Fibroblast of lung (primary cell): Measurements from ENCODE around the gene PODN. TPM values are rescaled to one million over a fixed set of nuclear protein-coding genes. Genes with fewer than 3 reads are reported as not detected.

ENCODE experiments used
- DNase-seq, 2 donors: peaks; one replicate each; pipeline versions ENCODE4 v3.0.0 to v3.0.0-alpha.2; 2010; ENCODE audit warnings: low read depth in 2 of 2
- H2AFZ ChIP-seq: 2 replicates; pipeline ENCODE4 v1.5.1; 2012; ENCODE audit warnings: low read length, control low read depth, inconsistent platforms
- H3K27ac ChIP-seq: 2 replicates; pipeline ENCODE4 v1.5.1; 2011; ENCODE audit warnings: low read length, control low read depth; ENCODE audit not compliant: insufficient read depth
- H3K27me3 ChIP-seq: 2 replicates; pipeline ENCODE4 v1.5.1; 2011; ENCODE audit warnings: mild to moderate bottlenecking, low read length; ENCODE audit not compliant: control insufficient read depth, insufficient read depth
- H3K36me3 ChIP-seq: 2 replicates; pipeline ENCODE4 v1.5.1; 2011; ENCODE audit warnings: low read length; ENCODE audit not compliant: control insufficient read depth, insufficient read depth
- H3K4me1 ChIP-seq: 2 replicates; pipeline ENCODE4 v1.5.1; 2011; ENCODE audit warnings: low read length; ENCODE audit not compliant: control insufficient read depth, insufficient read depth; ENCODE audit errors: extremely low read depth
- H3K4me2 ChIP-seq: 2 replicates; pipeline ENCODE4 v1.5.1; 2011; ENCODE audit warnings: low read length, control low read depth; ENCODE audit not compliant: insufficient read depth; ENCODE audit errors: extremely low read depth
- H3K4me3 ChIP-seq, 4 experiments: fragments of 200-600 bp in 1 of 4; sonication (generic) in 1 of 4; replicated peaks in 1 of 4; 2 replicates each; pipeline ENCODE4 v1.5.1; 2011 to 2016; ENCODE audit warnings: low read length in 4 of 4, low read depth in 3 of 4, mild to moderate bottlenecking in 3 of 4, control low read depth in 2 of 4, inconsistent platforms in 1 of 4, mixed read lengths in 1 of 4; ENCODE audit not compliant: insufficient read depth in 1 of 4; ENCODE audit errors: control extremely low read depth in 1 of 4
- H3K79me2 ChIP-seq: 2 replicates; pipeline ENCODE4 v1.5.1; 2012; ENCODE audit warnings: mild to moderate bottlenecking, low read length, inconsistent platforms; ENCODE audit not compliant: control insufficient read depth, insufficient read depth
- H3K9ac ChIP-seq: 2 replicates; pipeline ENCODE4 v1.5.1; 2011; ENCODE audit warnings: mild to moderate bottlenecking, low read length, control low read depth; ENCODE audit not compliant: insufficient read depth
- H3K9me3 ChIP-seq: 2 replicates; pipeline ENCODE4 v1.5.1; 2012; ENCODE audit warnings: low read depth, low read length; ENCODE audit not compliant: control insufficient read depth, insufficient read depth
- H4K20me1 ChIP-seq: 2 replicates; pipeline ENCODE4 v1.5.1; 2011; ENCODE audit warnings: low read length; ENCODE audit not compliant: control insufficient read depth, insufficient read depth; ENCODE audit errors: extremely low read depth
- EZH2 ChIP-seq: IDR thresholded peaks from 2 replicates; pipeline ENCODE4 v1.5.1; 2012; ENCODE audit warnings: low read length, control low read depth, mild to moderate bottlenecking; ENCODE audit errors: missing control alignments
- polyA plus RNA-seq, 2 donors: library from polyadenylated mRNA; depleted of rRNA in 1 of 2; stranded (reverse) in 1 of 2; unstranded in 1 of 2; fragments of >200 nt; gene quantifications; 2 replicates each; pipeline ENCODE4 v1.2.1, GENCODE V29; 2011 to 2012; ENCODE audit warnings: missing spikeins in 1 of 2
- total RNA-seq: library from RNA; depleted of rRNA; stranded (reverse); fragments of >200 nt; gene quantifications from 2 replicates; pipeline ENCODE4 v1.2.1, GENCODE V29; 2014
- TF ChIP-seq, protein P1 (sequence below), 2 donors: IDR thresholded peaks in 1 of 2; conservative IDR thresholded peaks in 1 of 2; 1 replicate in 1 of 2; 2 replicates in 1 of 2; pipeline ENCODE4 v1.5.1; 2011 to 2012; ENCODE audit warnings: low read length in 2 of 2, control low read depth in 1 of 2, inconsistent platforms in 1 of 2, low read depth in 1 of 2, mild to moderate bottlenecking in 1 of 2

The PODN gene
- total and polyA plus RNA-seq, 2 donors (not counting 1 experiment from before 2014, with no cell fraction given): 31.6 to 49.7 TPM

DNA sequence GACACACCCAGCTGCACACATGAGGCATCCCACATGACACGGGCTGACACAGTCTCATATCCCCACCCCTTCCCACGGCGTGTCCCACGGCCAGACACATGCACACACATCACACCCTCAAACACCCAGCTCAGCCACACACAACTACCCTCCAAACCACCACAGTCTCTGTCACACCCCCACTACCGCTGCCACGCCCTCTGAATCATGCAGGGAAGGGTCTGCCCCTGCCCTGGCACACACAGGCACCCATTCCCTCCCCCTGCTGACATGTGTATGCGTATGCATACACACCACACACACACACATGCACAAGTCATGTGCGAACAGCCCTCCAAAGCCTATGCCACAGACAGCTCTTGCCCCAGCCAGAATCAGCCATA, 22.6 kb downstream of the PODN start:
- Histone ChIP-seq H3K27ac (no peak overlapping the region), H3K9ac (no peak overlapping the region), H4K20me1 (no peaks in the 10 kb centered on the region), H3K79me2 (no peaks in the 10 kb centered on the region), H3K4me2 (no peak overlapping the region), H3K4me1 (peaks cover 6% of the 10 kb centered on the region), H3K27me3 (no peaks in the 10 kb centered on the region), H3K4me3 (no peak overlapping the region), H3K9me3 (no peaks in the 10 kb centered on the region), H3K36me3 (peaks cover 11% of the 10 kb centered on the region), H2AFZ (no peak overlapping the region)
- no peak for DNase-seq
- TF ChIP-seq, protein P1, sequence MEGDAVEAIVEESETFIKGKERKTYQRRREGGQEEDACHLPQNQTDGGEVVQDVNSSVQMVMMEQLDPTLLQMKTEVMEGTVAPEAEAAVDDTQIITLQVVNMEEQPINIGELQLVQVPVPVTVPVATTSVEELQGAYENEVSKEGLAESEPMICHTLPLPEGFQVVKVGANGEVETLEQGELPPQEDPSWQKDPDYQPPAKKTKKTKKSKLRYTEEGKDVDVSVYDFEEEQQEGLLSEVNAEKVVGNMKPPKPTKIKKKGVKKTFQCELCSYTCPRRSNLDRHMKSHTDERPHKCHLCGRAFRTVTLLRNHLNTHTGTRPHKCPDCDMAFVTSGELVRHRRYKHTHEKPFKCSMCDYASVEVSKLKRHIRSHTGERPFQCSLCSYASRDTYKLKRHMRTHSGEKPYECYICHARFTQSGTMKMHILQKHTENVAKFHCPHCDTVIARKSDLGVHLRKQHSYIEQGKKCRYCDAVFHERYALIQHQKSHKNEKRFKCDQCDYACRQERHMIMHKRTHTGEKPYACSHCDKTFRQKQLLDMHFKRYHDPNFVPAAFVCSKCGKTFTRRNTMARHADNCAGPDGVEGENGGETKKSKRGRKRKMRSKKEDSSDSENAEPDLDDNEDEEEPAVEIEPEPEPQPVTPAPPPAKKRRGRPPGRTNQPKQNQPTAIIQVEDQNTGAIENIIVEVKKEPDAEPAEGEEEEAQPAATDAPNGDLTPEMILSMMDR (conservative IDR thresholded peaks at IDR 0.05 in 1 of 2, IDR thresholded peaks at IDR 0.05 in 1 of 2; ENCODE audit: low read depth in 1 of 2, low read length in 2 of 2): no peak
- TF ChIP-seq EZH2: no peak

DNA sequence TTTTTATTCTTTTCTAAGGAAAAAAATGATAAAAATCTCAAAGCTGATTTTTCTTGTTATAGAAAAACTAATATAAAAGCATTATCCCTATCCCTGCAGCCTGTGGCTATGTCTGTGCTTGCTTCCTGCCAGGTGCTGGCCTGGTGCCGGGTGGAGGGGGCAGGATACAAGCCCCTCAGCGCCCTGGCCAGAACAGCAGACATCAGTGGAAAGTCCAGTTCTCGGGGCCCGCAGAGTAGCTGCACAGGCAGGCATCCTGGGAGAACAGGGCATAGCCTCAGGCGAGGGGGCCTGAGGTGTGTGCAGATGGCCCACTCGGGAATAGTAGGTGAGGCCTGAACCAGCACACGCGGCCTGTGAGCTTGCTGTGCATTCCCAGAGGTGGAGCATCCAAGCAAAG, 23.4 kb downstream of the PODN start:
- Histone ChIP-seq H3K27ac (no peak overlapping the region), H3K4me3 (no peak overlapping the region), H3K27me3 (no peaks in the 10 kb centered on the region), H3K4me2 (no peak overlapping the region), H3K79me2 (no peaks in the 10 kb centered on the region), H3K4me1 (peaks cover 6% of the 10 kb centered on the region), H3K9ac (no peak overlapping the region), H3K9me3 (no peaks in the 10 kb centered on the region), H4K20me1 (no peaks in the 10 kb centered on the region), H3K36me3 (peaks cover 11% of the 10 kb centered on the region), H2AFZ (no peak overlapping the region)
- DNase-seq: no peak
- TF ChIP-seq, protein P1 (conservative IDR thresholded peaks at IDR 0.05 in 1 of 2, IDR thresholded peaks at IDR 0.05 in 1 of 2; ENCODE audit: low read depth in 1 of 2, low read length in 2 of 2): no peak
- TF ChIP-seq EZH2: no peak

DNA sequence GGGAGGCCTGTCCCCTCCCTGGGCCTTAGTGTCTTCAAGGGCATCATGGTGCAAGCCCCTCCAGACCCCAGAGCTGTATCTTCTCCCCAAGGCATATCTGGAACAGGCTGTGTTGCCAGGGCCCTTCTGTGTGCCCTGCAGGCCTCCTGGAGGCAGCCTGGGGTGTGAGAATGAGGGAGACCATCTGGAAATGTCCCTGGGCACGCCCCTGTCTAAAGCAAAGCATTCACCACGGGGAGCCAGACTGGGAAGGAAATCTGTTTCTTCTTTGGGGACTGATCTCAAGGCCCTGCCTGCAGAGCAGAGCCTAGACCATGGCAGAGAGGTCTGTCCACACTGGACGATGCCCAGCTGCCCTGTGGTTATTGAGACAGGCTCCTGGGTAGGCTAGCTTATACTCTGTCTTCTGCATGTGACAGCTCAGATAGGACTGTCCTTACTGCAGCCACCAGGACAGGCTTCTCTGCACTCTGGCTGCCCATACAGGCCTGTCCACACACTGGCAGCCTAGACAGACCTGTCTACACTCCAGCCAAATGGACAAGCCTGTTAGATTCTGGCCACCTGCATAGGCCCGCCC, 24.6 kb downstream of the PODN start:
- DNase-seq: peak in 1 of 2 donors; percentile 70
- H3K9me3 ChIP-seq: no peaks in the 10 kb centered on the region
- peaks cover 7% of the 10 kb centered on the region for H3K4me1 ChIP-seq
- H3K27ac ChIP-seq: no peak overlapping the region
- no peak overlapping the region for H3K4me3 ChIP-seq
- no peaks in the 10 kb centered on the region for H3K79me2 ChIP-seq
- H4K20me1 ChIP-seq: no peaks in the 10 kb centered on the region
- no peak for TF ChIP-seq EZH2
- TF ChIP-seq, protein P1 (conservative IDR thresholded peaks at IDR 0.05 in 1 of 2, IDR thresholded peaks at IDR 0.05 in 1 of 2; ENCODE audit: low read depth in 1 of 2, low read length in 2 of 2): no peak
- peaks cover 6% of the 10 kb centered on the region for H3K36me3 ChIP-seq
- no peak overlapping the region for H3K9ac ChIP-seq
- H3K27me3 ChIP-seq: no peaks in the 10 kb centered on the region
- no peak overlapping the region for H2AFZ ChIP-seq
- H3K4me2 ChIP-seq: no peak overlapping the region
